H4 (cell line): ENCODE measurements around the gene ZNF784. TPM values are rescaled to one million over a fixed set of nuclear protein-coding genes. Genes with fewer than 3 reads are reported as not detected.

Experiments
- DNase-seq: peaks from one replicate; pipeline ENCODE4 v3.0.0-alpha.2; 2015; ENCODE audit warnings: low spot score
- total RNA-seq: library from RNA; depleted of rRNA; stranded (reverse); fragments of >200 nt; shearing (Covaris generic); gene quantifications from 2 replicates; pipeline ENCODE4 v1.2.3, GENCODE V29; 2014; rRNA removed

Gene ZNF784
- total RNA-seq = 5.2 and 7.2 TPM in 2 replicates

- peak; percentile 95 for DNase-seq
Measured at GRCh38 chr19:55624109-55625003, at the start of gene ZNF784. TSS of gene ZNF784 (minus strand) at chr19:55624566. CDS start at chr19:55624561, 5 bp downstream.

- no peak for DNase-seq
Measured at GRCh38 chr19:55673889-55674288, 49.5 kb upstream of the ZNF784 start.

GRCh38 chr19:55673465-55673864, 49.1 kb upstream of the ZNF784 start:
- DNase-seq = no peak

- no peak for DNase-seq
Measured at GRCh38 chr19:55672418-55672817, 48.1 kb upstream of the ZNF784 start.

- DNase-seq = no peak
Measured at GRCh38 chr19:55671054-55671378, 46.6 kb upstream of the ZNF784 start.

GRCh38 chr19:55670280-55671053, 46.1 kb upstream of the ZNF784 start:
- DNase-seq = peak; percentile 84

- DNase-seq = no peak
Measured at GRCh38 chr19:55669418-55670279, 45.3 kb upstream of the ZNF784 start.

GRCh38 chr19:55668603-55669348, 44.4 kb upstream of the ZNF784 start:
- DNase-seq = no peak

- DNase-seq = no peak
Measured at GRCh38 chr19:55667958-55668357, 43.6 kb upstream of the ZNF784 start.

- no peak for DNase-seq
Measured at GRCh38 chr19:55667511-55667910, 43.1 kb upstream of the ZNF784 start.

- no peak for DNase-seq
Measured at GRCh38 chr19:55667006-55667381, 42.6 kb upstream of the ZNF784 start.

GRCh38 chr19:55666343-55667005, 42.1 kb upstream of the ZNF784 start:
- no peak for DNase-seq

- no peak for DNase-seq
Measured at GRCh38 chr19:55663846-55664536, 39.6 kb upstream of the ZNF784 start.

- DNase-seq = no peak
Measured at GRCh38 chr19:55661826-55662225, 37.5 kb upstream of the ZNF784 start.

GRCh38 chr19:55660991-55661390, 36.6 kb upstream of the ZNF784 start:
- no peak for DNase-seq

GRCh38 chr19:55660404-55660803, 36.0 kb upstream of the ZNF784 start:
- DNase-seq = no peak

GRCh38 chr19:55659822-55660221, 35.5 kb upstream of the ZNF784 start:
- DNase-seq = no peak

GRCh38 chr19:55658846-55659459, 34.6 kb upstream of the ZNF784 start:
- no peak for DNase-seq

- DNase-seq = no peak
Measured at GRCh38 chr19:55656988-55657747, 32.8 kb upstream of the ZNF784 start.
